K562 (cell line): ENCODE results near the gene SLCO2B1. TPM values are rescaled to one million over a fixed set of nuclear protein-coding genes. Genes with fewer than 3 reads are reported as not detected.

Experiments used
- ATAC-seq: fragments of 200-7000 bp; cut with Tn5 transposase; 3 replicates; pipeline ENCODE4 v1.9.1; 2020; ENCODE audit warnings: moderate library complexity
- BruUV-seq: library from RNA; stranded (reverse); fragments of 400-500 nt; replicated peaks from 2 replicates; lab custom pipeline; 2021; lab: Mats Ljungman, UMichigan
- CTCF ChIA-PET: fragments of 300-600 bp; formaldehyde crosslinking; extraction: SDS; loops from one replicate; lab custom pipeline; 2021; ENCODE audit warnings: low intra/inter-chr PET ratio; lab: Yijun Ruan, JAX
- POLR2A ChIA-PET: fragments of 300-600, 350-650 bp; sonication (Branson Sonifier 250); formaldehyde crosslinking; extraction: SDS; loops from one replicate; lab custom pipeline; 2021; ENCODE audit warnings: antibody characterized with exemption, inconsistent platforms; lab: Yijun Ruan, JAX
- DNase-seq, 4 experiments: peaks; one replicate each; pipeline versions ENCODE4 v3.0.0 to v3.0.0-alpha.2; 2011 to 2018; ENCODE audit warnings: low spot score in 3 of 4, mixed read lengths in 3 of 4; ENCODE audit errors: extremely low read depth in 1 of 4
- FAIRE-seq: peaks from 2 replicates; lab custom pipeline; 2011; peaks lifted over from hg19 to GRCh38; lab: Jason Lieb, UNC
- H2AFZ ChIP-seq: 2 replicates; pipeline ENCODE4 v1.6.0; 2011; ENCODE audit warnings: low read depth, low read length, control low read depth, inconsistent platforms
- H3K27ac ChIP-seq: fragments of 200-600 bp; 3 replicates; pipeline ENCODE4 v1.8.0; 2011; ENCODE audit warnings: low read depth, mild to moderate bottlenecking, control low read depth, inconsistent platforms, low read length, moderate library complexity, mixed read lengths; ENCODE audit errors: extremely low read depth
- H3K27me3 ChIP-seq, 2 experiments: fragments of 300-600 bp in 1 of 2; 2 replicates in 1 of 2; 3 replicates in 1 of 2; pipeline versions ENCODE4 v1.6.0 to v1.8.0; 2011; ENCODE audit warnings: inconsistent platforms in 2 of 2, low read length in 2 of 2, mild to moderate bottlenecking in 1 of 2, mixed read lengths in 1 of 2, moderate library complexity in 1 of 2; ENCODE audit not compliant: control insufficient read depth in 2 of 2, insufficient read depth in 2 of 2
- H3K36me3 ChIP-seq: fragments of 300-600 bp; 3 replicates; pipeline ENCODE4 v1.8.0; 2011; ENCODE audit warnings: mild to moderate bottlenecking, low read length, inconsistent platforms; ENCODE audit not compliant: control insufficient read depth, insufficient read depth
- H3K4me1 ChIP-seq, 2 experiments: fragments of 200-600 bp in 1 of 2; replicated peaks in 1 of 2; 2 replicates in 1 of 2; 3 replicates in 1 of 2; pipeline versions ENCODE4 v1.5.1 to v1.8.0; 2011; ENCODE audit warnings: inconsistent platforms in 2 of 2, low read length in 2 of 2, mild to moderate bottlenecking in 1 of 2, mixed read lengths in 1 of 2, moderate library complexity in 1 of 2; ENCODE audit not compliant: control insufficient read depth in 2 of 2, insufficient read depth in 2 of 2
- H3K4me2 ChIP-seq: 2 replicates; pipeline ENCODE4 v1.6.1; 2011; ENCODE audit warnings: low read length, control low read depth, inconsistent platforms, mixed read lengths; ENCODE audit not compliant: insufficient read depth
- H3K4me3 ChIP-seq: fragments of 200-600 bp; sonication (generic), shearing (Covaris generic); 2 replicates; pipeline ENCODE4 v1.5.1; 2016; ENCODE audit warnings: control low read depth, inconsistent platforms
- H3K79me2 ChIP-seq: fragments of 200-600 bp; 3 replicates; pipeline ENCODE4 v1.8.0; 2011; ENCODE audit warnings: low read length, inconsistent platforms; ENCODE audit not compliant: control insufficient read depth, insufficient read depth
- H3K9ac ChIP-seq, 2 experiments: 2 replicates each; pipeline versions ENCODE4 v1.6.0 to v1.6.1; 2011; ENCODE audit warnings: low read depth in 2 of 2, low read length in 2 of 2, control low read depth in 1 of 2, inconsistent platforms in 1 of 2, mild to moderate bottlenecking in 1 of 2, mixed read lengths in 1 of 2; ENCODE audit not compliant: insufficient read depth in 1 of 2
- H3K9me1 ChIP-seq: one replicate; pipeline ENCODE4 v1.6.0; 2011; ENCODE audit warnings: inconsistent platforms, mild to moderate bottlenecking, low read length, moderate library complexity; ENCODE audit not compliant: control insufficient read depth, insufficient read depth
- H3K9me3 ChIP-seq: replicated peaks from 2 replicates; pipeline ENCODE4 v1.5.1; 2011; ENCODE audit warnings: low read depth, low read length, inconsistent platforms; ENCODE audit not compliant: control insufficient read depth, insufficient read depth
- H4K20me1 ChIP-seq: replicated peaks from 2 replicates; pipeline ENCODE4 v1.6.1; 2011; ENCODE audit warnings: low read length, inconsistent platforms, mixed read lengths; ENCODE audit not compliant: control insufficient read depth, insufficient read depth
- ATF1 ChIP-seq, 2 experiments: fragments of 450-650 bp in 1 of 2; IDR thresholded peaks; 2 replicates each; pipeline ENCODE4 v1.6.1; 2016; ENCODE audit warnings: missing compliant biosample characterization in 1 of 2, missing genetic modification characterization in 1 of 2
- BRF1 ChIP-seq: IDR thresholded peaks from 3 replicates; pipeline ENCODE4 v1.6.1; 2011; ENCODE audit warnings: borderline replicate concordance, mild to moderate bottlenecking; ENCODE audit not compliant: insufficient read length; ENCODE audit errors: extremely low read depth
- CBFA2T2 ChIP-seq: fragments of 450-650 bp; conservative IDR thresholded peaks from 2 replicates; pipeline ENCODE4 v1.6.1; 2017; ENCODE audit warnings: mild to moderate bottlenecking
- EP400 ChIP-seq: fragments of 450-650 bp; IDR thresholded peaks from 2 replicates; pipeline ENCODE4 v1.6.1; 2017; ENCODE audit warnings: antibody characterized with exemption, mild to moderate bottlenecking, moderate library complexity
- GTF2F1 ChIP-seq: IDR thresholded peaks from 2 replicates; pipeline ENCODE4 v1.6.1; 2011; ENCODE audit warnings: low read depth, low read length, improper control_type of control experiment
- HSF4 ChIP-seq: fragments of 250-450 bp; sonication (Bioruptor Pico); IDR thresholded peaks from 2 replicates; pipeline ENCODE4 v2.1.2; 2022; ENCODE audit warnings: mild to moderate bottlenecking, moderate library complexity, borderline replicate concordance
- RB1 ChIP-seq: fragments of 450-650 bp; IDR thresholded peaks from 2 replicates; pipeline ENCODE4 v1.6.1; 2017; ENCODE audit warnings: low read depth, mild to moderate bottlenecking
- TBL1XR1 ChIP-seq, 2 experiments: IDR thresholded peaks; 2 replicates each; pipeline ENCODE4 v1.6.1; 2012; ENCODE audit warnings: improper control_type of control experiment in 2 of 2, low read length in 2 of 2, mild to moderate bottlenecking in 1 of 2
- ZNF780A ChIP-seq: fragments of 250-450 bp; sonication (Bioruptor Pico); IDR thresholded peaks from 2 replicates; pipeline ENCODE4 v1.5.0; 2021; ENCODE audit warnings: mild to moderate bottlenecking
- ZSCAN32 ChIP-seq: fragments of 450-650 bp; formaldehyde crosslinking; IDR thresholded peaks from 2 replicates; pipeline ENCODE4 v1.4.0; 2020; ENCODE audit warnings: mild to moderate bottlenecking, moderate library complexity
- WGBS: fragments of 100-300 bp; shearing (Covaris generic); methylation state at CpG from one replicate; pipeline ENCODE4 v1.1.6; 2016; ENCODE audit warnings: low coverage, mixed read lengths; ENCODE audit not compliant: insufficient coverage; ENCODE audit errors: missing lambda C conversion rate; 5-methylcytosine and 5-hydroxymethylcytosine counted together
- in situ Hi-C: fragments of 300-500 bp; cut with MboI; formaldehyde crosslinking; loops from 4 replicates; pipeline ENCODE4 v1.15.0; 2018; ENCODE audit warnings: inconsistent platforms, mixed read lengths
- intact Hi-C: fragments of 100-400 bp; cut with micrococcal nuclease; formaldehyde crosslinking; loops from 2 replicates; pipeline ENCODE4 v1.14.2; 2022
- polyA plus RNA-seq, 8 experiments: library from polyadenylated mRNA; depleted of rRNA in 4 of 8; stranded (reverse) in 5 of 8; unstranded in 3 of 8; fragments of >200 nt; fragmentation: Nextera tagmentation in 2 of 8; fragmentation: Illumina TruSeq in 1 of 8; extraction: Ambion mirVana in 2 of 8; extraction: Trizol in 1 of 8; gene quantifications; 2 replicates each; pipeline versions ENCODE4 v1.2.1 to v1.2.3, GENCODE V29; 2011 to 2014; ENCODE audit warnings: inconsistent platforms in 1 of 8, missing spikeins in 1 of 8
- total RNA-seq, 7 experiments: library from RNA; depleted of rRNA in 6 of 7; stranded (reverse); fragments of >200 nt in 6 of 7; fragmentation: Illumina TruSeq in 2 of 7; extraction: Trizol in 2 of 7; gene quantifications; 2 replicates each; pipeline versions ENCODE4 v1.2.1 to v1.2.3, GENCODE V29; 2011 to 2021; ENCODE audit warnings: low replicate concordance in 1 of 7
- TF ChIP-seq, protein P1 (sequence below): fragments of 450-650 bp; formaldehyde crosslinking; IDR thresholded peaks from 2 replicates; pipeline ENCODE4 v1.4.0; 2020; ENCODE audit warnings: mild to moderate bottlenecking, moderate library complexity
- TF ChIP-seq, protein P2 (sequence below): fragments of 250-450 bp; sonication (Bioruptor Pico); IDR thresholded peaks from 2 replicates; pipeline ENCODE4 v1.4.0; 2020; ENCODE audit warnings: borderline replicate concordance

The SLCO2B1 gene
- total and polyA plus RNA-seq, 9 of the 15 experiments (the other 6 are each of a cell fraction or from before 2014, with no cell fraction given) = 0.70 to 14.7 (median 7.6) TPM

DNA sequence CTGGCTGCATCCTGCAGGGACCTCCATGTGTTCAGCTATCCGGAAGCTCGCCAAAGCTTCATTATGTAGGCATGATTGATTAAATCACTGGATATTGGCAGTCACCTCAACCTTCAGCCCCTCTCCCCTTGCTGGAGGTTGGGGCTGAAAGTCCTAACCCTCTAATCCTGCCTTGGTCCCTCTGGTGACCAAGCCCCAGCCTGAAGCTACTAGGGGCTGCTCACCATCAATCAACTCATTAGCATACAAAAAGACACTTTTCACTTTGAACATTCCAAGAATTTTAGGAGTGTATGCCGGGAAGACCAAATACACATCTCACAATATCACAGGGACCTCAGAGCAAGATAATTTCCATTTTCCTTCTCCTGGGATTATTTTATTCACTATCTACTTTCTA, 50.9 kb downstream of the SLCO2B1 start:
- ChIA-PET CTCF (no interaction called here), POLR2A (interaction anchor here (0.6 to 0.7 kb wide), 2 partner anchors 1030 to 1955 kb away, joined by 3 read pairs; no protein-coding TSS in a partner anchor)
- Histone ChIP-seq H3K4me2 (no peak overlapping the region), H3K4me1 (no peaks in the 10 kb centered on the region), H4K20me1 (0 out of 2 replicates have a peak, but pooled peaks cover 7% of the 10 kb centered on the region), H3K9ac (no peak overlapping the region), H3K4me3 (no peak overlapping the region), H3K79me2 (no peaks in the 10 kb centered on the region), H2AFZ (no peak overlapping the region), H3K36me3 (no peaks in the 10 kb centered on the region), H3K9me1 (no peaks in the 10 kb centered on the region), H3K27me3 (no peaks in the 10 kb centered on the region; a peak in 1 of 5 replicates), H3K27ac (no peak overlapping the region), H3K9me3 (no peaks in the 10 kb centered on the region)
- no peak for DNase-seq
- intact Hi-C loops = no loop called here
- no peak for FAIRE-seq
- 20% methylated on average over 3 of the region's 3 CpGs for WGBS
- no peak for TF ChIP-seq TBL1XR1 (IDR thresholded peaks at IDR 0.05; ENCODE audit: low read length in 2 of 2)
- TF ChIP-seq, protein P1, sequence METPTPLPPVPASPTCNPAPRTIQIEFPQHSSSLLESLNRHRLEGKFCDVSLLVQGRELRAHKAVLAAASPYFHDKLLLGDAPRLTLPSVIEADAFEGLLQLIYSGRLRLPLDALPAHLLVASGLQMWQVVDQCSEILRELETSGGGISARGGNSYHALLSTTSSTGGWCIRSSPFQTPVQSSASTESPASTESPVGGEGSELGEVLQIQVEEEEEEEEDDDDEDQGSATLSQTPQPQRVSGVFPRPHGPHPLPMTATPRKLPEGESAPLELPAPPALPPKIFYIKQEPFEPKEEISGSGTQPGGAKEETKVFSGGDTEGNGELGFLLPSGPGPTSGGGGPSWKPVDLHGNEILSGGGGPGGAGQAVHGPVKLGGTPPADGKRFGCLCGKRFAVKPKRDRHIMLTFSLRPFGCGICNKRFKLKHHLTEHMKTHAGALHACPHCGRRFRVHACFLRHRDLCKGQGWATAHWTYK (CRISPR knock-in tag) = no peak
- no peak for TF ChIP-seq RB1
- no peak for TF ChIP-seq BRF1
- no peak for TF ChIP-seq ZNF780A (CRISPR knock-in tag)
- TF ChIP-seq, protein P2, sequence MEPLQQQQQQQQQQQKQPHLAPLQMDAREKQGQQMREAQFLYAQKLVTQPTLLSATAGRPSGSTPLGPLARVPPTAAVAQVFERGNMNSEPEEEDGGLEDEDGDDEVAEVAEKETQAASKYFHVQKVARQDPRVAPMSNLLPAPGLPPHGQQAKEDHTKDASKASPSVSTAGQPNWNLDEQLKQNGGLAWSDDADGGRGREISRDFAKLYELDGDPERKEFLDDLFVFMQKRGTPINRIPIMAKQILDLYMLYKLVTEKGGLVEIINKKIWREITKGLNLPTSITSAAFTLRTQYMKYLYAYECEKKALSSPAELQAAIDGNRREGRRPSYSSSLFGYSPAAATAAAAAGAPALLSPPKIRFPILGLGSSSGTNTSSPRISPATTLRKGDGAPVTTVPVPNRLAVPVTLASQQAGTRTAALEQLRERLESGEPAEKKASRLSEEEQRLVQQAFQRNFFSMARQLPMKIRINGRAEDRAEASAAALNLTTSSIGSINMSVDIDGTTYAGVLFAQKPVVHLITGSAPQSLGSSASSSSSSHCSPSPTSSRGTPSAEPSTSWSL (CRISPR knock-in tag) = no peak
- TF ChIP-seq EP400 = no peak
- no peak for TF ChIP-seq CBFA2T2
- no peak for TF ChIP-seq ZSCAN32 (CRISPR knock-in tag)
- TF ChIP-seq GTF2F1 = no peak
- no peak for TF ChIP-seq ATF1 (CRISPR knock-in tag; IDR thresholded peaks at IDR 0.05)
- TF ChIP-seq ATF1 (tag; IDR thresholded peaks at IDR 0.05) = no peak
- TF ChIP-seq HSF4 (CRISPR knock-in tag) = no peak
- no peak for ATAC-seq
- in situ Hi-C loops = loop anchor here (5.0 to 10.0 kb wide), 2 partner anchors 57 to 174 kb away; no protein-coding TSS in a partner anchor
- BruUV-seq = no TSS peak
